GM03348 (cell line): ENCODE results near the gene CORO7.
"Not testable (repeated sequence)": the region's sequence is repeated elsewhere in the genome, so short reads cannot be mapped to it uniquely, and the experiment has no call there.

Source experiments
- DNase-seq: peaks from one replicate; pipeline ENCODE4 v3.0.0; 2012; ENCODE audit warnings: low spot score

Gene CORO7

GRCh38 chr16:4401510-4401909, 14.9 kb downstream of the CORO7 start:
- no peak for DNase-seq

- DNase-seq = no peak
Measured at GRCh38 chr16:4401094-4401501, 15.3 kb downstream of the CORO7 start.

GRCh38 chr16:4399001-4399730, 17.2 kb downstream of the CORO7 start:
- DNase-seq = no peak

DNA sequence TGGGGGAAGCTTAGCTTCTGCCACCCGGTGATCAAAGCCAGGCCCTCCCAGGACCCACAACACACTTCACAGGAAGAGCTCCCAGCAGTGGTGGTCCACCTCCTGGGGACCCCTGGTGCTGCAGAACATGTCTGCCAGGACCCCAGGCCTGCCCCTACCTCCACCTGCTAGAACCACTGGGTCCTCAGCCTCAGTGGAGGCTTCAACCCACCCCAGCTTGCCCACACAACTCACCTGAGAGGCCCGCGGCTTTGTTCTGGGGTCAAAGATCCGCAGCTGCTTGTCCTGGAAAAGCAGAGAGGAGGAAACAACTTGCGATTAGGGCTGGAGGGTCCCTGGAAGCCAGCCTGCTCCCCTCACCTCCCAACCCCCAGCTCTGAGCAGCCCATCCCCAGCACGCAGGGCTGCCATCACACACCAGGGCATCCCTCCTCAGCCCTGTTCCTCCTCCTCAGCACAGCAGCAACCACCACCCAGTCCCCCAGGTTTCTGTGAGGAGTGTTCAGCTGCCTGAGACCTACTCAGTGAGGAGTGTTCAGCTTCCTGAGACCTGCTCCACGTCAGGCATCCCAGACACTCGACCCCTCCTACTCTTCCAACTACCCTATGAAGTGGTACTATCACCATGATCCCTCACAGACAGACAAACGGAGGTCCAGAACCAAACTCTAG, 21.2 kb downstream of the CORO7 start:
- no peak for DNase-seq

- DNase-seq = not testable (repeated sequence)
Measured at GRCh38 chr16:4393850-4394249, 22.5 kb downstream of the CORO7 start.

DNA sequence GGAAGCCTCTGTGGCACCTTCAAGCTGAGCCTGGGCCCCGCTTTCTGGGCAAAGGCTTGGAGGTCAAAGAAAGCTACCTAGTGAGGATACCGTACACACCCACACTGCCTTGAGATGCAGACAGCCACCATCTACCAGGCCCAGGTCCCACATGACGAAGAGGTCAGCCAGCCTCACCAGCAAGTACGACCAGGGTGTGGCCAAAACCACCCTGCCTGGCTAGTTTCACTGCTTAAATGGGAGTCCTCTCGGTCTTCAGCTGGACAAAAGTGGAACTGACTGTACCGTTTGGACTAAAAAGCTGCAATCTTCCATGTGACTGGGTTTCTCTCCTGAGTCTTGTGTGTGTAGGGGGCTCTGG, 23.2 kb downstream of the CORO7 start:
- peak; percentile 72 for DNase-seq

GRCh38 chr16:4392382-4393239, 23.8 kb downstream of the CORO7 start:
- peak; percentile 94 for DNase-seq

- DNase-seq = peak; percentile 22
Measured at GRCh38 chr16:4391631-4392381, 24.6 kb downstream of the CORO7 start.

- DNase-seq = no peak
Measured at GRCh38 chr16:4390266-4391260, 25.8 kb downstream of the CORO7 start.

DNA sequence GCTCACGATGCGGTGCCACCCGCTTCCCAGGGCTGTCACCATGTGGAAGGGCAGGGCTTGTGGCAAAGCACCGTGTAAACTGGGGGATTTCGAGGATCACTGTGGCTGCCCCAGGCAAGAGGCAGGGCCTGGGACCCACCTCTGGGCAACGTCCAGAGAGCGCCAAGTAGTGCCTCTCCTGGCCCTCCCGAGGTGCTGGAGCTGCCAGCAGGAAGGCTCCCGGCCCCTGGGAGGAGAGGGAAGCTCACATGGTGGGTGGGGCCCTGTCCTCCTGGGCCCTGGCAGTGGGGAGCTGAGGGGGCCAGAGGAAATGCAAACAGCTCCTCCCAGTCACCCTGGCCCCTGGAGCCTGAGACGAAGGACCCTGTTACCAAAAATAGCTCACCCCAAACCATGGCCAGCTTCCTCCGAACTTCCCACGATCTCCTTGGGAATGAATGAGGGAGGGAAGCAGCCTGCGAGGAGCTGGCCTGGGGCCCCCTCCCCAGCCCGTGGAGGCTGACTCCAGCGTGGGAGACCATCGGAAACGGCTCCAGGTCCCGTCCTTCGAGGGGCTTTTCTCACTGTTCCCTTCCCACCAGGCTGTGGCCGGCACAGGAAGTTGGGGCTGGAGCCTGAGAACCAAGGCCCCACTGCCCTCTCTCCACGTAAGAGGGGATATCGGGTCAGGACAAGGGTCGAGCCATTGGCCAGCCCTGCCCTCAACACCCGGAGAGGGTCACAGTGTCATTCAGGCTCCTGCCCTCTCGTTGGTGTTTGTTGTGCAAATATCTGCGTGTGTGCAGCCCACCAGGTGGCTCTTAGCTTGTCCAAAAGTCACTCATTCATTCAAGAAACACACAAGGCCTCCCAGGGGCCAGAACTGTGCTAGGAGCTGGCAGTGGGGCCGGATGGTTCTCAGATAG, 27.1 kb downstream of the CORO7 start:
- DNase-seq = no peak

DNA sequence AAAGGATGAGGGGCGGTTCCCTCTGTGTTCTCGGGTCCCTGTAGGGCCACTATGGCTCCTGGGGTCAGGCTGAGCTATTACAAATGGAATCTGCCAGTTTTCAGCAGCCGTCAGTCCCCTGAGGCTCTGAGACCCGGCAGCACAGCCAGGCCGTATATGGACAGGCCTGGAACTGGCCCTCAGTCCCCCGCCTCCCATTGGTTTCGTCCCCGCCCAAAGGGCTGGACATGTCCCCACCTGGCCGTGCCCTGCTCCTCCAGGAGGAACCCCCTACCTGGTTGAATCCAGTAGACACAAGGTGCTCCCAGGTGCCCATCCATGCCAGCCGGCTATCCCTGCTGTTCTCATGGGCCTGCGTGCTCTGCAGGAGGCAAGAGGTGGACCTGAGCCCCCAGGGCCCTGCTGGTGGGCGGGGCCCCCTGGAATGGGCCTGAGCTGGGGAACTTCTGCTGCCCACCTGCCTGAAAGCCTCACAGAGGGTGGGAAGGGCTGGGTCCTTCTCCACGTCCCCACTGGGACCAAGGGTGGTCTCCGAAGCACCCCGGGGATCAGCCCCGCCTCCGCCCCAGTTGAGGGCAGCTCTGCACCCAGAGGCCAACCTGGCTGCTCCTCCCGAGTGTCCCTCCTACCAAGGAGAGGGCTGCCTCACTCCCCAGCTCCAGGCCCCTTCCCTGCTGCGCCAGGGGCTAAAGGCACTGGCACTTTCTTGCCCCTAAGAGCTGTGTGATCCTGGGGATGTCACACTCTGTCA, 27.9 kb downstream of the CORO7 start:
- no peak for DNase-seq

DNA sequence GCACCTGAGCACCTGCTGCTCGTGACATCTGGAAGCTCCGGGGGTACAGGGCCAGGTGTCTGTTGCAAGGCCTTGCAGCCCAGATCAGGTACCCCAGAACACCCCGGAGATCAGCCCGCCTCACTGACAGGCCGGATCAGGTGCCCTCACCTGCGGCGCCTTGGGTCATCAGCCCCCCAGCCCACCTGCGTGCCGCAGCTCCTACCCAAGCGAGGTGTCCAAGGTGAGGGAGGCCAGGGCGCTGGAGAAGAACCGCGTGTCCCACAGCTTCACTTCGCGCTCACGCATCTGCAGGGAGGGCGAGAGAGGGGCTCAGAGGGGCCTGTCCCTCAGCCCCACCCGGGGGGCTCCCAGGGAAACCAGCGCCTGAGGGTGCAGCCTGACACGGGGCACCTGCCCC, 28.6 kb downstream of the CORO7 start:
- DNase-seq = no peak

GRCh38 chr16:4386951-4387565, 29.3 kb downstream of the CORO7 start:
- peak; percentile 63 for DNase-seq

DNA sequence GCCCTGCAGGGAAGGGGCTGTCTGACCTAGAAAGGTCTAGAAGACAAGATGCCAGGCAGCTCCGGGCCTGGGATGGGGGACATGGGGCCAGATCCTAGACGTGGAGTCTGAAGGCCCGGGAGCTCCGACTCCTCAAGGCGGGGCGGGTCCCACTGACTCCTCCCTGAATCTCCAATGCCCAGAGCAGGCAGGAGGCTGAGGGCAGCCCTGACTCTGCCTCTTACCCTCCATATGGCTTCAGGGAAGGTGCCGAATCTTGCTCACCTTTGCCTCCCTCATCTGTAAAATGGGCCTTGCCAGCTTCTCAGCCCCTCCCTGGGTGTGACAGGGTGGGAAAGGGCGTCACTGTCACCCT, 30.0 kb downstream of the CORO7 start:
- peak; percentile 77 for DNase-seq

- DNase-seq = peak; percentile 51
Measured at GRCh38 chr16:4385789-4386450, 30.5 kb downstream of the CORO7 start.

DNA sequence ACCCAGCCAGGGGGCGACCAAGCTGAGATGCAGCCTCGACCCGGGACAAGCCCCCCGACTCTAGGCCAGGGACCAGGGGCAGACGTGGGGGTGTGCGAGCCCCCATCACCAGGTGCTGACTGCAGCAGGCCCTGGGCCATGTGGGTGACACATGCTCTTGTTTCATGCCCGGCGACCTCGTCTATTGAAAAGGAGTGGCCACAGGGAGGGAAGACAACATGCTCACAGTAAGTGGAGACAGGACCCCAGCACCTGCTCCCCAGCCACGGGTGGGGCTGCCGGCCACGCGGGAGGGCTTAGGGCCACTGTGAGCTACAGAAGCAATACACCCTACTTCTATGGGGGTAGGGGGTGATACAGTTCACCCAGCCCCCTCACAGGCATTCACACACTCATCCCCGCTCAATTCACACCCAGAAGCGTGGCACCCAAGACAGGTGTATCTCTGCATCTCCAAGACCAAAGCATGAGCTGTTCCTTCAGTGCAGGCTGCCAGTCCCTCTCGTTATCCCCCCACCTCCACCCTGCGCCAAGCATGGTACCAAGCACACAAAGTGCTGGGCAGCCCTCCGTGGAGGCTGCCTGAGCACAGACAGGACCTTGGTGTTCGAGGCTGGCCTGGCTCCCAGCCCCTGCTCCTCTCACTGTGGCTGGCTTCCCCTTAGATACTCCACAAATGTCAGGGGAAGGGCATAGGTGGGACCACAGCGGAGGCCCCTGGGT, 31.2 kb downstream of the CORO7 start:
- DNase-seq = no peak

DNA sequence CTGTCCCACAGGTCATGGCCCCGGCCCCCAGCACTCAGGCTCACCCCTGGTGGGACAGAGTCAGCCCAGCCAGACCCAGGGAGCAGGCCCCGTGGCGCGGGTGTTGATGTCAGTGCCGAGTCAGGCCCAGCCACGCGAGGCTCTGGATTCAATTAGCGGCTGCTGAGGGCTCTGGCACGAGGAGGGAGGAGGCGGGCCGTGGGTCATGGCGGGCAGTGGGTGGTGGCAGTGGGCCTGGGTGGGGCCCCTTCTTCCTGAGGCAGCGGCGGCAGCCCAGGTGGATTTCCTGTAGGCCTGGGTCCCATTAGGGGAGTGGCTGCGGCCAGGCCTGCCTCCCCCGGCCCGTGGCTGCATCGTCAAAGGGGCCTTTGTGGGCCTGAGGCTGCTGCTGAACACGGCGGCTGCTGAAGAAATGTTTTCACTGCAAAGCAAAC, 31.9 kb downstream of the CORO7 start:
- peak; percentile 83 for DNase-seq
